DMS153 (cell line): ENCODE data around the gene TPPP.

Experiments used
- DNase-seq: peaks from one replicate; lab custom pipeline; 2025; lab: John Stamatoyannopoulos, UW

The TPPP gene

DNA sequence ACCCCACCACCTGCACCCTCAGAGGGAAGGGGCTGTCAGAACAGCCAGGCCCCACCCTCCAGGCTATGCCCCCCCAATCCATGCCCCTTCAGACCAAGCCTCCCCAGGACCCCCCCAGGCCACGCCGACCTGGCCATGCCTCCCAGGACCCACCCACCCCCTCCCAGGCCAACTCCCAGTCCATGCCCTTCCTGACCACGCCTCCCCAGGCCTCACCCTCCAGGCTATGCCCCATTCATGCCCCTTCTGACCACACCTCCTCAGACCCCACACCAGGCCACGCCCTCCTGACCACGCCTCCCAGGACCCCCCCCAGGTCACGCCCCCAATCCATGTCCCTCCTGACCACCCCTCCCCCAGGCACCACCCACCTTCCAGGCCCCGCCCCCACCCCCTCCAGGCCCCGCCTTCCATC, 27.6 kb downstream of the TPPP start:
- DNase-seq: no peak

DNA sequence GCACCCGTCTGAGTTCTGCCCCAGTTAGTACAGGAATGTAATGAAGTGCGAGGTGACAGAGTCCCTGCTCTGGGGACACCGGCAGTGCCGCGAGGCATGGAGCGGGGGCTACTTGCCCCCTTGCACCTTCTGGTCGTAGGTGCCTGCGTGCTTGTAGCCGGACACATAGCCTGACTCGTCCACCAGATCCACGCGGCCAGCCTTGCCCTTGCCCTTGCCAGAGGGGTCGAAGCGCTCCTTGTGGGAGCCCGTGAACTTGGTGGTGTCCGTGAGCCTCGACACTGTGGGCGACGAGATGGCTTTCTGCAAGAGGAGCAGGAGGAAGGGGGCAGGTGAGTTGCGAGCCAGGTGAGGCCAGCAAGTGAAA, 28.2 kb downstream of the TPPP start:
- DNase-seq: no peak

- DNase-seq: no peak
Observed at GRCh38 chr5:664343-664993, 28.7 kb downstream of the TPPP start.

- no peak for DNase-seq
Observed at GRCh38 chr5:663436-664342, 29.5 kb downstream of the TPPP start.

- no peak for DNase-seq
Observed at GRCh38 chr5:662751-663435, 30.3 kb downstream of the TPPP start.

DNA sequence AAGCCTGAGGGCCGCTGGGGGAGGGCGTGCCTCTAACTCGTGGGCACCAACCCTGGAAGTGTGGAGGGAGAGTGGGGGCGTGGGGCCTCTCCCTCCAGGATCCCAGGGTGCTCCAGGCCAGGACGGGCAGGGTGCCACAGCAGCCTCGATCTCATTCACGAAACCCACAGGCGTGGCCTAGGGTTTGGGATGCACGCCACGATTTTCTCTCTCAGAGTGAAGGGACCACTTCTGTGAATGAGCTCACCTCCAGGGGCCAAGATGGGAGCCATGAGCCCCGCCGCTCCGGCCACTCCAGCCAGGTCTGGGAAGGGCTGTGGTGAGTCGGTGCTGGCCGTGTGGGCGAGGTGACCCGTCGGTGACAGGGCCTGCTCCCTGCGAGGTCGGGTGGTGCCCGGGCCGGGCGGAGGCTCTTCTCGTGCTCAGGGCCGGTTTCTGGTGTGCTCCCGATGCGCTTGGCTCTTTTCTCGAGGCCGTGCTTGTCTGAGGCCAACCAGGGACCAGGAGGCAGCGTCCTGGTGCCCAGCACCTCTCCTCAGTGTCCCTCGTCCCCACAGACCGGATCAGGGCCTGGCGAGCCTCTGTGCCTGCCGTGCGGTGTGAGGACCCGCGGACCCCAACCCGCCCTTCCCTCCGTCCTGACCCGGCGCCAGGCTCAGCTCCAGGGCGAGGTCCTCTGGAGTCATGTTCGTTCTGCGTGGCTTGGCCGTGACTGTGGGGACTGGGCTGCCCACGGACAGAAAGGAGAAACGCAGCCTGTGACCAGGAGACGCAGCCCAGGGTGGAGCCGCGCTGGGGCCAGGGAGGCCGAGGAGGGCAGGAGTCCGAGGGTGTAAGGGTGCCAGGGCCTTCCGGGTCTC, 31.0 kb downstream of the TPPP start:
- no peak for DNase-seq

- DNase-seq: no peak
Observed at GRCh38 chr5:660491-661030, 32.6 kb downstream of the TPPP start.

GRCh38 chr5:659496-660263, 33.5 kb downstream of the TPPP start:
- no peak for DNase-seq

DNA sequence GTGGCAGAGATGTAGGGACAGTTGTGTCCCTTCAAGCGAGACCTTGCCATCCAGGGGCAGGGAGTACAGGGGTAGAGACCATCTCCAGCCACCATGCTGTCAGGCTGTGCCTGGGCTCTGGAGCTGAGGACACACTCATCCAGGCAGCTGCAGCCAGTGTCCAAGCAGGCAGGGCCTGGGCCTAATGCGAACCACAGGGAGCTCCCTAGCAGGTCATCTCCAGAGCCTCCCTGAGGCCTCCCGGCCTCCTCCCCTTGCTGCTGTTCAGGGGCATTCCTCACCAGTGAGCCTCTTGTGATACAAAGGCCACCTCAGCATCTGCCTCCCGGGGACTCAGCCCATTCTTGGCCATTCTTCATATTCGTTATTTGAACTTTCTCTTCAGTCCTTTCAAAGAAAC, 35.0 kb downstream of the TPPP start:
- no peak for DNase-seq

DNA sequence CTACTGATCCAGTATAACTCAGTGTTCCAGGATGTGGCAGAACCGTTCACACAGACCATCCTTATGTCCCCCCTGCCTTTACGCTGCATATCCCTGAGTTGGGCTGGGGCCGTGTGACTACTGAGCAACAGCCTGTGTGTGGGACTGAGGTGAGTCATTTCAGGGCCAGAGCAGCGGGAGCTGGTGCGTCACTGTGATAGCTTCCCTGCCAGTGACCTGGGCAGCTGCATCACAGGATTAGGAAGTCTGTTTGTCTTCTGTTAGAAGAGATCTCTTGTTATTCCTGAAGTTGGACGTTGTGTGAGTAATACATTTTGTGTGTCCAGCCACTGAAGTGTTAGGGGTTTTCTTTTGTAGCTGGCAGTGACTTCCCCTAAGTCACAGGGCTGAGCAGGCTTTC, 35.6 kb downstream of the TPPP start:
- no peak for DNase-seq

DNA sequence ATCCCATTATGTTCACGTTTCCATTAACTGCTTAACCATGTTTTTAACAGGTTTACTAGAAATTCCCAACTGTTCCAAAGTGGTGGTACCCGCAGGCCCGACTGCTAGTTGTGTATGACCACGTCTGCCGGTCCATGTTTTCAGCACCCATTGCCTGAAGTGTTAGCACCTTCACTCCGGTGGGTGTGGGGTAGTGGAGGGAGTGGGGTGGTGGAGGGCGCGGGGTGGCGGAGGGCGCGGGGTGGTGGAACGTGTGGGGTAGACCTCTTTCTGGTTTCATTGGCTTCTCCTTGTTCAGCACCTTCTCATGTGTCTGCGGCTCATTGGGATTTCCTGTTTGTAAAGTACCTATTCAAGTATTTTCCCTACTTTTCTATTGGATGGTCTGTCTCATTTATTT, 37.7 kb downstream of the TPPP start:
- DNase-seq: no peak

- no peak for DNase-seq
Observed at GRCh38 chr5:654071-654778, 38.9 kb downstream of the TPPP start.

GRCh38 chr5:652773-653350, 40.3 kb downstream of the TPPP start:
- DNase-seq: peak; percentile 70

DNA sequence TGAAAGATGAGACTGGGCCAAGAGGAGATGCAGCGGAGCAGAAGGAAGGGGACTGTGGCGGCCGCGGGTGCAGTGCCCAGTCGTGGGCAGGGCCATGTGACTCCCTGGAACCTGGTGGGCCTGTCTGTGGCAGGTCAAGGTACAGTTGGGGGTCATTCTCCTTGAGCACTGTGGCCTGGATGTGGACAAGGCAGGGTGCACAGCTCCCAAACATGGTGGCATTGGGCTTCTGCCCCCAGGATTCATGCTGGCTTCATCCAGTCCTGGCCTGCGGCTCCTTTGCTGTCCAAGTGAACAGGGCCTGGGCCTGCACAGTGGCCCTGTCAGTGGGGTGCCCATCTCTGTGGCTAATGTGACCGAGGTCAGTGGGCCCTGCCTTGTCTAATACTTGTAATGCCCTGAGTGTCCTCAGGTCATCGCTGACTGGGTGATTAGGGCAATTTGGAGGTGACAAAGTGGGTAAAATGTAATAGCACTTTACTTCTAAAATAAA, 41.1 kb downstream of the TPPP start:
- no peak for DNase-seq

DNA sequence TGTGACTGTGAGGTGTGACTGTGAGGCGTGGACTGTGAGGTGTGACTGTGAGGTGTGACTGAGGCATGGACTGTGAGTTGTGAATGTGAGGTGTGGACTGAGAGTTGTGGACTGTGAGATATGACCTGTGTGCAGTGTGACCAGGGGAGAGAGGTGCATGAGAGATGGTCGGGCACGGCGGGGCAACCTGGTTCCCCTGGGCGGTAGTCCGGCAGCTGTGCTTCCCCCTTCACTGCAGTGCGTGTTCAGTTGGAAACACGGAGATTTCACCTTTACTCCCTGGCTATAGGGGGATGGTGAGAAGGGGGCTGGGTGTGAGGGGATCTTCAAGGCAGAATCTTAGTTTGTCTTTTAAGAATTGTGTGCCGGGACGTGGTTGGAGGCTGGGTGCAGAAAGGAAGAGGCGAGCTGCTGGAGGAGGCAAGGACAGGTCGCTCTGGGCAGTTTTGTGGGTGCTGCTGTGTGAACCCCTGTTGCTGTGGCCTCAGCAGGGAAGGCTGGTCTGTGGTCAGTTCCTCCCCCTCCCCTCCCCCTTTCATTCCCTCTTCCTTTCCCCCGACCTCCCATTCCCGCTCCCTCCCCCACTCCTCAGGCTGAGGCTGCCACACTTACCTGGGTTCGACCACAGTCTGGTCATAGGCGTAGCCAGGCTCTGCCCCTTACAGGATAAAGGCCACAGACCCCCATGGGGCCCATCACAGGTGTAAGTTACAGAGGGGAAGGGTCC, 41.7 kb downstream of the TPPP start:
- no peak for DNase-seq

DNA sequence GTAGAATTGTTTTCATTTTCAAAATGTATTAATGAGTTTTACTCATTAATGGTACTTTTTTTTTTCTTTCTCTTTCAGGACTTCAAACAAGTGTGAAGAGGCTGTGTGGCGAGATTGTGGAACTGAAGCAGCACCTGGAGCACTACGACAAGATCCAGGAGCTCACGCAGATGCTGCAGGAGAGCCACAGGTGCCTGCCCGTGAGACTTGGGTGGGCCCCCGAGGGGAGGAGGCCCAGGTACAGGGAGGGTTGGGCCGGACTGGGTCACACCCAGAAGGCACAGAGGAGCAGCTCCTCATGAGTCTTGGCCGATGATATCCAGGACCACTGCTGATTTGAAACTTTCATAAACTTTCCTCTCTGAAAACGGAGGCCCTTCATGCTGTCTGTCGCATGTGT, 45.4 kb downstream of the TPPP start:
- no peak for DNase-seq

DNA sequence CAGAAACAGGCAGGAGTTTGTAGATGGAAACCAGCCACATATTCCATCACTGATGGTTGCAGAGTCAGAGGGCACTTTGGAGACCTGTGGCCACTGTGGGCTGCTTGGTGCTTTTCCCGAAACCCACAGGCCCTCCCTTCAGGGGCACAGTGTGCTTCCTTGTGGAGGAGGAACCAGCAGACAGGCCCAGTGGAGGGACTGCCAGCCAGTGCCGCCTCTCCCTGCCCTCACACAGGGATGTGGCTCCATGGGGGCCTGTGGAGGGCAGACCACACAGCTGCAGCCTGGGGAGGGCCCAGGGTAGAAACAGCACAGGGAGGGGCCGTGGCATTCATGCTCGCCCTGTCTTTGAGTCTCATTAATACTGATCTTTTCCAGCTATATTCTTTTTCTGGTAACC, 45.8 kb downstream of the TPPP start:
- no peak for DNase-seq

GRCh38 chr5:646396-647201, 46.6 kb downstream of the TPPP start:
- DNase-seq: no peak
